ENCODE measurements around the gene SLC25A13. TPM values are rescaled to one million over a fixed set of nuclear protein-coding genes. Genes with fewer than 3 reads are reported as not detected.

The SLC25A13 gene
- total RNA-seq, 2 experiments from 2014 or later, result 9.1 to 10.7 TPM

- Mint-ChIP-seq H3K36me3 (peaks cover 4% of the 10 kb centered on the region), H3K27ac (no peak overlapping the region), H3K4me1 (no peaks in the 10 kb centered on the region), H3K9me3 (no peaks in the 10 kb centered on the region), H3K27me3 (no peaks in the 10 kb centered on the region), H3K4me3 (no peak overlapping the region)
- POLR2A ChIA-PET, result no interaction called here
- DNase-seq (no peak), ATAC-seq (ENCODE audit: low read depth) (no peak)
Measured at GRCh38 chr7:96120445-96121225, 201.3 kb downstream of the SLC25A13 start.

GRCh38 chr7:96118449-96119001 lies 203.4 kb downstream of the SLC25A13 start:
- POLR2A ChIA-PET, result no interaction called here
- DNase-seq (no peak), ATAC-seq (ENCODE audit: low read depth) (no peak)
- H3K9me3 Mint-ChIP-seq, result no peaks in the 10 kb centered on the region
- H3K4me3 Mint-ChIP-seq, result no peak overlapping the region
- H3K27ac Mint-ChIP-seq, result no peak overlapping the region
- peaks cover 2% of the 10 kb centered on the region for H3K27me3 Mint-ChIP-seq
- H3K36me3 Mint-ChIP-seq, result peaks cover 4% of the 10 kb centered on the region
- H3K4me1 Mint-ChIP-seq, result no peaks in the 10 kb centered on the region

- peaks cover 5% of the 10 kb centered on the region for H3K27me3 Mint-ChIP-seq
- H3K9me3 Mint-ChIP-seq, result no peaks in the 10 kb centered on the region
- no peak for ATAC-seq (ENCODE audit: low read depth)
- H3K27ac Mint-ChIP-seq, result no peak overlapping the region
- DNase-seq, result no peak
- POLR2A ChIA-PET, result no interaction called here
- H3K36me3 Mint-ChIP-seq, result peaks cover 4% of the 10 kb centered on the region
- no peaks in the 10 kb centered on the region for H3K4me1 Mint-ChIP-seq
- no peak overlapping the region for H3K4me3 Mint-ChIP-seq
Measured at GRCh38 chr7:96116173-96116572, 205.7 kb downstream of the SLC25A13 start.

GRCh38 chr7:96114190-96114589 lies 207.7 kb downstream of the SLC25A13 start:
- Mint-ChIP-seq H3K4me3 (no peak overlapping the region), H3K27me3 (peaks cover 20% of the 10 kb centered on the region), H3K9me3 (no peaks in the 10 kb centered on the region), H3K4me1 (no peaks in the 10 kb centered on the region), H3K27ac (no peak overlapping the region), H3K36me3 (no peaks in the 10 kb centered on the region)
- ATAC-seq (ENCODE audit: low read depth), result no peak
- POLR2A ChIA-PET, result no interaction called here
- no peak for DNase-seq

GRCh38 chr7:96111405-96111804 lies 210.5 kb downstream of the SLC25A13 start:
- peaks cover 22% of the 10 kb centered on the region for H3K27me3 Mint-ChIP-seq

GRCh38 chr7:96104984-96105383 lies 216.9 kb downstream of the SLC25A13 start:
- H3K4me3 Mint-ChIP-seq, result no peak overlapping the region
- no peak overlapping the region for H3K27ac Mint-ChIP-seq
- ATAC-seq (ENCODE audit: low read depth) (no peak), DNase-seq (no peak)
- peaks cover 14% of the 10 kb centered on the region for H3K27me3 Mint-ChIP-seq
- no peaks in the 10 kb centered on the region for H3K4me1 Mint-ChIP-seq
- POLR2A ChIA-PET, result no interaction called here
- H3K9me3 Mint-ChIP-seq, result no peaks in the 10 kb centered on the region
- no peaks in the 10 kb centered on the region for H3K36me3 Mint-ChIP-seq

More at GRCh38 chr7:96111405-96111804, 210.5 kb downstream of the SLC25A13 start:
- Mint-ChIP-seq H3K27ac (no peak overlapping the region), H3K9me3 (no peaks in the 10 kb centered on the region), H3K4me1 (no peaks in the 10 kb centered on the region), H3K4me3 (no peak overlapping the region), H3K36me3 (no peaks in the 10 kb centered on the region)
- POLR2A ChIA-PET, result no interaction called here
- ATAC-seq (ENCODE audit: low read depth), result no peak
- DNase-seq, result no peak

GRCh38 chr7:96102096-96102811 lies 219.6 kb downstream of the SLC25A13 start:
- ATAC-seq (ENCODE audit: low read depth) (no peak), DNase-seq (no peak)
- Mint-ChIP-seq H3K27me3 (peaks cover 8% of the 10 kb centered on the region), H3K27ac (no peak overlapping the region), H3K36me3 (no peaks in the 10 kb centered on the region), H3K4me1 (no peaks in the 10 kb centered on the region), H3K4me3 (no peak overlapping the region), H3K9me3 (no peaks in the 10 kb centered on the region)
- POLR2A ChIA-PET, result no interaction called here

GRCh38 chr7:96100737-96101136 lies 221.2 kb downstream of the SLC25A13 start:
- Mint-ChIP-seq H3K4me3 (no peak overlapping the region), H3K9me3 (no peaks in the 10 kb centered on the region), H3K27me3 (peaks cover 6% of the 10 kb centered on the region), H3K27ac (no peak overlapping the region), H3K36me3 (no peaks in the 10 kb centered on the region), H3K4me1 (no peaks in the 10 kb centered on the region)
- DNase-seq (no peak), ATAC-seq (ENCODE audit: low read depth) (no peak)
- POLR2A ChIA-PET, result no interaction called here

GRCh38 chr7:96097835-96098234 lies 224.1 kb downstream of the SLC25A13 start:
- DNase-seq, result no peak

GRCh38 chr7:96093435-96093834 lies 228.5 kb downstream of the SLC25A13 start:
- no peak overlapping the region for H3K4me3 Mint-ChIP-seq
- POLR2A ChIA-PET, result no interaction called here
- no peaks in the 10 kb centered on the region for H3K9me3 Mint-ChIP-seq
- no peak overlapping the region for H3K27ac Mint-ChIP-seq
- peaks cover 42% of the 10 kb centered on the region for H3K27me3 Mint-ChIP-seq
- ATAC-seq (ENCODE audit: low read depth) (no peak), DNase-seq (no peak)
- H3K4me1 Mint-ChIP-seq, result no peaks in the 10 kb centered on the region
- H3K36me3 Mint-ChIP-seq, result no peaks in the 10 kb centered on the region

More at GRCh38 chr7:96097835-96098234, 224.1 kb downstream of the SLC25A13 start:
- POLR2A ChIA-PET, result no interaction called here
- H3K36me3 Mint-ChIP-seq, result no peaks in the 10 kb centered on the region
- no peaks in the 10 kb centered on the region for H3K4me1 Mint-ChIP-seq
- H3K27ac Mint-ChIP-seq, result no peak overlapping the region
- ATAC-seq (ENCODE audit: low read depth), result no peak
- H3K4me3 Mint-ChIP-seq, result no peak overlapping the region
- H3K27me3 Mint-ChIP-seq, result peaks cover 25% of the 10 kb centered on the region
- H3K9me3 Mint-ChIP-seq, result no peaks in the 10 kb centered on the region

- POLR2A ChIA-PET, result no interaction called here
- Mint-ChIP-seq H3K9me3 (no peaks in the 10 kb centered on the region), H3K27ac (no peak overlapping the region), H3K27me3 (peaks cover 44% of the 10 kb centered on the region), H3K36me3 (no peaks in the 10 kb centered on the region), H3K4me3 (no peak overlapping the region), H3K4me1 (no peaks in the 10 kb centered on the region)
- no peak for ATAC-seq (ENCODE audit: low read depth)
- DNase-seq, result no peak
Measured at GRCh38 chr7:96090756-96091155, 231.1 kb downstream of the SLC25A13 start.

GRCh38 chr7:96089511-96089910 lies 232.4 kb downstream of the SLC25A13 start:
- no peak overlapping the region for H3K27ac Mint-ChIP-seq
- no peaks in the 10 kb centered on the region for H3K4me1 Mint-ChIP-seq
- DNase-seq (no peak), ATAC-seq (ENCODE audit: low read depth) (no peak)
- H3K27me3 Mint-ChIP-seq, result peaks cover 36% of the 10 kb centered on the region
- POLR2A ChIA-PET, result no interaction called here
- H3K9me3 Mint-ChIP-seq, result no peaks in the 10 kb centered on the region
- H3K4me3 Mint-ChIP-seq, result no peak overlapping the region
- H3K36me3 Mint-ChIP-seq, result no peaks in the 10 kb centered on the region

- Mint-ChIP-seq H3K4me1 (no peaks in the 10 kb centered on the region), H3K4me3 (no peak overlapping the region), H3K27ac (no peak overlapping the region), H3K36me3 (no peaks in the 10 kb centered on the region), H3K9me3 (no peaks in the 10 kb centered on the region), H3K27me3 (peaks cover 30% of the 10 kb centered on the region)
- DNase-seq (no peak), ATAC-seq (ENCODE audit: low read depth) (no peak)
- POLR2A ChIA-PET, result no interaction called here
Measured at GRCh38 chr7:96088579-96088978, 233.3 kb downstream of the SLC25A13 start.

GRCh38 chr7:96085953-96086352 lies 235.9 kb downstream of the SLC25A13 start:
- DNase-seq (no peak), ATAC-seq (ENCODE audit: low read depth) (no peak)
- H3K27me3 Mint-ChIP-seq, result peaks cover 17% of the 10 kb centered on the region
- no peak overlapping the region for H3K4me3 Mint-ChIP-seq
- no peaks in the 10 kb centered on the region for H3K9me3 Mint-ChIP-seq
- H3K4me1 Mint-ChIP-seq, result no peaks in the 10 kb centered on the region
- H3K36me3 Mint-ChIP-seq, result no peaks in the 10 kb centered on the region
- POLR2A ChIA-PET, result no interaction called here
- no peak overlapping the region for H3K27ac Mint-ChIP-seq

Measured in activated naive CD8-positive, alpha-beta T cell treated with anti-CD3 and anti-CD28 coated beads, Interleukin-2, amount 10 ng/mL, durations not matched to agents 7 days and 5 days (primary cell).